ENCODE results near the gene COMMD10. TPM values are rescaled to one million over a fixed set of nuclear protein-coding genes. Genes with fewer than 3 reads are reported as not detected.

The COMMD10 gene
- total and polyA plus RNA-seq, 2 of the 4 experiments (the other 2 are of a cell fraction), result 12.8 to 20.4 TPM

DNA sequence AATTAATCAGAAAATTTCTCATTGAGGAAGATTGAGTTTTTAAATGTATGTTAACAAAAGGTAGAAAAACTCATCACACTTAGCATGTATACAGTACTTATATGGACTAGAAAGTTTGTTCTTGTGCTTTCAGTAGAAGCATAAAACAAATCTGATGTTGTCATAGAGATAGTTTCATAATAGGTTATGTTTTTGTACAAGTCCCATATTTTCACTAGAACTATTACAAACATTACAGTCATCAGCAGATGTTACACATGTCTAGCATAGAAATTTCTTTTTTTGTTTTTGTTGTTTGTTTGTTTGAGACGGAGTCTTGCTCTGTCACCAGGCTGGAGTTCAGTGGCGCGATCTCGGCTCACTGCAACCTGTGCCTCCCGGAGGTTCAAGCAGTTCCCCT is 131.4 kb downstream of the COMMD10 start:
- CTCF ChIA-PET, result no interaction called here
- POLR2A ChIA-PET (ENCODE audit: unreplicated experiment), result no interaction called here
- Histone ChIP-seq H2BK5ac (ENCODE audit: low read depth, low read length, poor library complexity, severe bottlenecking) (no peak overlapping the region), H3K9me1 (ENCODE audit: insufficient read depth, low read length) (no peaks in the 10 kb centered on the region), H4K91ac (ENCODE audit: insufficient read depth, low read depth, low read length) (no peak overlapping the region), H3K23ac (ENCODE audit: low read depth, low read length) (no peak overlapping the region), H3K56ac (ENCODE audit: extremely low read depth, insufficient read depth, low read length) (no peak overlapping the region), H3K27me3 (ENCODE audit: control insufficient read depth, insufficient read depth, low read length) (no peaks in the 10 kb centered on the region), H3K9me3 (ENCODE audit: control insufficient read depth, insufficient read depth, low read length) (no peaks in the 10 kb centered on the region), H2BK120ac (ENCODE audit: low read depth, low read length) (no peak overlapping the region), H2BK20ac (ENCODE audit: low read depth, low read length) (no peak overlapping the region), H3K27ac (ENCODE audit: insufficient read depth, low read length) (no peak overlapping the region), H3K4me2 (ENCODE audit: low read depth, low read length) (no peak overlapping the region), H4K5ac (ENCODE audit: low read depth, low read length) (no peak overlapping the region), H2BK15ac (ENCODE audit: low read depth, low read length) (no peak overlapping the region), H4K8ac (ENCODE audit: low read depth in 2 of 2, low read length in 2 of 2) (no peak overlapping the region), H3K79me1 (ENCODE audit: low read depth in 1 of 2, low read length in 2 of 2) (no peaks in the 10 kb centered on the region), H3K4me1 (ENCODE audit: control insufficient read depth, insufficient read depth, low read length) (no peaks in the 10 kb centered on the region), H2AK5ac (ENCODE audit: low read depth, low read length) (no peak overlapping the region), H3K36me3 (ENCODE audit: control insufficient read depth, insufficient read depth, low read length) (no peaks in the 10 kb centered on the region), H3K4ac (ENCODE audit: low read depth, low read length) (no peak overlapping the region), H2AFZ (replicated peaks; ENCODE audit: low read length, poor library complexity) (no peak overlapping the region), H2AK9ac (replicated peaks; ENCODE audit: low read depth, low read length, poor library complexity) (no peak overlapping the region), H3K14ac (replicated peaks; ENCODE audit: low read depth, low read length) (no peak overlapping the region), H3K9ac (ENCODE audit: low read depth, low read length) (no peak overlapping the region), H3K4me3 (ENCODE audit: insufficient read depth, low read depth, low read length) (no peak overlapping the region), H4K20me1 (ENCODE audit: insufficient read depth, low read length) (no peaks in the 10 kb centered on the region), H3K18ac (ENCODE audit: low read depth, low read length) (no peak overlapping the region)
- no peak for TF ChIP-seq RFX5 (IDR thresholded peaks at IDR 0.05; ENCODE audit: low read depth, low read length)
- TF ChIP-seq SMC3 (IDR thresholded peaks at IDR 0.05; ENCODE audit: low read depth, low read length), result no peak
- ATAC-seq (ENCODE audit: low read depth) (no peak), DNase-seq (no peak)
- no TSS peak for BruUV-seq (replicated peaks)
- intact Hi-C loops (cut with micrococcal nuclease), result loop anchor here (1.0 kb wide), 1 partner anchor 8 kb away; no protein-coding TSS in a partner anchor
- WGBS, 2 experiments (ENCODE audit: extremely low coverage in 2 of 2, insufficient read length in 1 of 2), result no CpG with 5 or more reads among the region's 5 CpGs
- in situ Hi-C loops (cut with MboI; ENCODE audit: low sequenced_read_pairs), result no loop called here
- dilution Hi-C loops (cut with HindIII; ENCODE audit: low sequenced_read_pairs, unreplicated experiment), result no loop called here

All from IMR-90 (cell line).